H9 (cell line): ENCODE measurements around the gene TCF7L2. TPM values are rescaled to one million over a fixed set of nuclear protein-coding genes. Genes with fewer than 3 reads are reported as not detected.

Source experiments
- DNase-seq: peaks from one replicate; pipeline ENCODE4 v3.0.0-alpha.2; 2017
- H2AFZ ChIP-seq: one replicate; pipeline ENCODE4 v1.6.1; 2013; ENCODE audit warnings: mild to moderate bottlenecking, low read length, control low read depth, moderate library complexity
- H2AK5ac ChIP-seq: 2 replicates; pipeline ENCODE4 v1.6.1; 2013; ENCODE audit warnings: low read length, control low read depth, mixed read lengths; ENCODE audit not compliant: insufficient read length
- H2BK120ac ChIP-seq: one replicate; pipeline ENCODE4 v1.6.1; 2013; ENCODE audit warnings: low read depth, mild to moderate bottlenecking, low read length, control low read depth, inconsistent platforms; ENCODE audit not compliant: poor library complexity, severe bottlenecking
- H2BK12ac ChIP-seq: 2 replicates; pipeline ENCODE4 v1.6.1; 2013; ENCODE audit warnings: low read length, control low read depth, mixed read lengths, low read depth; ENCODE audit not compliant: insufficient read length
- H2BK15ac ChIP-seq: 2 replicates; pipeline ENCODE4 v1.6.1; 2013; ENCODE audit warnings: low read depth, low read length, control low read depth
- H2BK20ac ChIP-seq: one replicate; pipeline ENCODE4 v1.6.1; 2013; ENCODE audit warnings: low read depth, mild to moderate bottlenecking, low read length, control low read depth, inconsistent platforms; ENCODE audit not compliant: poor library complexity, severe bottlenecking
- H2BK5ac ChIP-seq: 2 replicates; pipeline ENCODE4 v1.6.1; 2013; ENCODE audit warnings: low read length, control low read depth, mixed read lengths; ENCODE audit not compliant: insufficient read length
- H3K14ac ChIP-seq: 2 replicates; pipeline ENCODE4 v1.6.1; 2013; ENCODE audit warnings: low read length, control low read depth; ENCODE audit not compliant: insufficient read depth
- H3K18ac ChIP-seq: 2 replicates; pipeline ENCODE4 v1.6.1; 2013; ENCODE audit warnings: low read depth, mild to moderate bottlenecking, mixed read lengths, low read length, control low read depth; ENCODE audit not compliant: insufficient read length
- H3K23ac ChIP-seq: 2 replicates; pipeline ENCODE4 v1.6.1; 2013; ENCODE audit warnings: low read length, control low read depth, mixed read lengths, low read depth; ENCODE audit not compliant: insufficient read length
- H3K23me2 ChIP-seq: 2 replicates; pipeline ENCODE4 v1.6.1; 2013; ENCODE audit warnings: low read depth, mild to moderate bottlenecking, mixed read lengths, low read length, control low read depth; ENCODE audit not compliant: insufficient read length, poor library complexity, severe bottlenecking
- H3K27ac ChIP-seq: 2 replicates; pipeline ENCODE4 v1.5.1; 2013; ENCODE audit warnings: low read length, control low read depth, mixed read lengths, low read depth; ENCODE audit not compliant: insufficient read length
- H3K27me3 ChIP-seq: 2 replicates; pipeline ENCODE4 v1.6.1; 2013; ENCODE audit warnings: low read length, control low read depth, inconsistent platforms; ENCODE audit not compliant: insufficient read depth
- H3K4ac ChIP-seq: 2 replicates; pipeline ENCODE4 v1.6.1; 2013; ENCODE audit warnings: low read depth, mild to moderate bottlenecking, control low read depth, inconsistent platforms, low read length, moderate library complexity
- H3K4me1 ChIP-seq: 2 replicates; pipeline ENCODE4 v1.6.1; 2013; ENCODE audit warnings: low read length, control low read depth, inconsistent platforms; ENCODE audit not compliant: insufficient read depth
- H3K4me2 ChIP-seq: 2 replicates; pipeline ENCODE4 v1.6.1; 2013; ENCODE audit warnings: low read length, control low read depth, mixed read lengths; ENCODE audit not compliant: insufficient read length, insufficient read depth
- H3K56ac ChIP-seq: 2 replicates; pipeline ENCODE4 v1.6.1; 2013; ENCODE audit warnings: low read depth, mild to moderate bottlenecking, mixed read lengths, low read length, control low read depth; ENCODE audit not compliant: insufficient read length
- H3K79me1 ChIP-seq: 2 replicates; pipeline ENCODE4 v1.6.1; 2013; ENCODE audit warnings: low read depth, mild to moderate bottlenecking, moderate library complexity, low read length, control low read depth, inconsistent platforms; ENCODE audit not compliant: insufficient read depth, poor library complexity, severe bottlenecking
- H3K79me2 ChIP-seq: 2 replicates; pipeline ENCODE4 v1.6.1; 2013; ENCODE audit warnings: low read length, control low read depth, inconsistent platforms; ENCODE audit not compliant: insufficient read depth
- H3K9ac ChIP-seq: 2 replicates; pipeline ENCODE4 v1.6.1; 2013; ENCODE audit warnings: low read length, control low read depth, mixed read lengths; ENCODE audit not compliant: insufficient read length; ENCODE audit errors: extremely low read depth
- H3K9me3 ChIP-seq: one replicate; pipeline ENCODE4 v1.6.1; 2013; ENCODE audit warnings: low read depth, low read length, inconsistent platforms; ENCODE audit not compliant: control insufficient read depth
- H3T11ph ChIP-seq: one replicate; pipeline ENCODE4 v1.6.1; 2013; ENCODE audit warnings: mild to moderate bottlenecking, low read length, control low read depth, inconsistent platforms
- H4K20me1 ChIP-seq: one replicate; pipeline ENCODE4 v1.6.1; 2013; ENCODE audit not compliant: control insufficient read depth, insufficient read length, insufficient read depth
- H4K5ac ChIP-seq: 2 replicates; pipeline ENCODE4 v1.6.1; 2013; ENCODE audit warnings: low read depth, mild to moderate bottlenecking, mixed read lengths, low read length, control low read depth; ENCODE audit not compliant: insufficient read length
- H4K8ac ChIP-seq: replicated peaks from 2 replicates; pipeline ENCODE4 v1.6.1; 2013; ENCODE audit warnings: low read length, control low read depth, mixed read lengths, low read depth; ENCODE audit not compliant: insufficient read length
- H4K91ac ChIP-seq: 2 replicates; pipeline ENCODE4 v1.6.1; 2013; ENCODE audit warnings: low read depth, mild to moderate bottlenecking, moderate library complexity, mixed read lengths, low read length, control low read depth; ENCODE audit not compliant: insufficient read length
- H3K27ac Mint-ChIP-seq, 3 experiments: 2 replicates in 2 of 3; 3 replicates in 1 of 3; pipeline ENCODE4 v1.8.0; 2020 to 2021; ENCODE audit warnings: mixed read lengths in 3 of 3, mild to moderate bottlenecking in 1 of 3, moderate library complexity in 1 of 3
- H3K27me3 Mint-ChIP-seq: 2 replicates; pipeline ENCODE4 v1.8.0; 2021; ENCODE audit warnings: low read depth, mild to moderate bottlenecking, moderate library complexity, mixed read lengths
- H3K36me3 Mint-ChIP-seq, 3 experiments: 2 replicates in 2 of 3; 3 replicates in 1 of 3; pipeline ENCODE4 v1.8.0; 2020 to 2021; ENCODE audit warnings: low read depth in 3 of 3, mixed read lengths in 3 of 3; ENCODE audit not compliant: insufficient read depth in 1 of 3
- H3K4me1 Mint-ChIP-seq, 2 experiments: 2 replicates each; pipeline ENCODE4 v1.8.0; 2020; ENCODE audit warnings: mixed read lengths in 2 of 2
- H3K4me3 Mint-ChIP-seq, 2 experiments: 2 replicates in 1 of 2; 3 replicates in 1 of 2; pipeline ENCODE4 v1.8.0; 2020 to 2021; ENCODE audit warnings: mild to moderate bottlenecking in 2 of 2, mixed read lengths in 2 of 2, moderate library complexity in 1 of 2
- H3K9me3 Mint-ChIP-seq, 2 experiments: 2 replicates in 1 of 2; 3 replicates in 1 of 2; pipeline ENCODE4 v1.8.0; 2020; ENCODE audit warnings: mild to moderate bottlenecking in 2 of 2, mixed read lengths in 2 of 2, moderate library complexity in 1 of 2
- CTCF ChIP-seq: fragments of 200-600 bp; sonication (generic); conservative IDR thresholded peaks from 3 replicates; pipeline ENCODE4 v1.8.0; 2021; ENCODE audit warnings: antibody characterized with exemption, mild to moderate bottlenecking
- WGBS: extraction: QIAGEN DNeasy Blood & Tissue Kit; methylation state at CpG from one replicate; pipeline ENCODE4 v1.1.7; 2013; ENCODE audit warnings: missing lambda C conversion rate, low lambda C conversion rate, mixed read lengths; ENCODE audit not compliant: insufficient read length; ENCODE audit errors: extremely low coverage; 5-methylcytosine and 5-hydroxymethylcytosine counted together
- total RNA-seq: library from RNA; stranded (reverse); gene quantifications from 2 replicates; pipeline ENCODE4 v1.2.1, GENCODE V29; 2021

The TCF7L2 gene
- total RNA-seq, 1 experiment from 2014 or later, result 71.1 TPM

- no peak overlapping the region for H2AFZ ChIP-seq
- no peak overlapping the region for H3K27ac ChIP-seq
- no peak overlapping the region for H3K18ac ChIP-seq
- no peak overlapping the region for H2BK15ac ChIP-seq
- no peak overlapping the region for H4K8ac ChIP-seq
- H2BK20ac ChIP-seq, result no peak overlapping the region
- H3K23me2 ChIP-seq, result no peaks in the 10 kb centered on the region
- no peak overlapping the region for H2BK120ac ChIP-seq
- H3K9me3 ChIP-seq, result no peaks in the 10 kb centered on the region
- H3K4me1 Mint-ChIP-seq, result peaks cover 69 to 77% of the 10 kb centered on the region in 2 experiments
- H3K27me3 Mint-ChIP-seq, result no peaks in the 10 kb centered on the region
- no peak for TF ChIP-seq CTCF
- H3K4me2 ChIP-seq, result no peak overlapping the region
- H3K14ac ChIP-seq, result no peak overlapping the region
- H3K27ac Mint-ChIP-seq, result peak overlapping the region in 1 of 3 experiments; percentile 22; a peak in 2 of 7 replicates
- H3T11ph ChIP-seq, result no peak overlapping the region
- H3K4ac ChIP-seq, result no peak overlapping the region
- no peaks in the 10 kb centered on the region for H4K20me1 ChIP-seq
- peaks cover 8% of the 10 kb centered on the region for H3K79me1 ChIP-seq
- no peaks in the 10 kb centered on the region for H3K27me3 ChIP-seq
- peaks cover 12% of the 10 kb centered on the region; the same call in 1 of the 2 replicates for H3K4me1 ChIP-seq
- no CpG with 5 or more reads among the region's 14 CpGs for WGBS
- no peaks in the 10 kb centered on the region; a peak in 1 of 7 replicates for H3K36me3 Mint-ChIP-seq
- no peak overlapping the region for H4K5ac ChIP-seq
- no peak overlapping the region for H2BK12ac ChIP-seq
- peaks cover 8% of the 10 kb centered on the region; the same call in 1 of the 2 replicates for H3K79me2 ChIP-seq
- no peak overlapping the region; a peak in 1 of 5 replicates for H3K4me3 Mint-ChIP-seq
- DNase-seq, result no peak
- H3K23ac ChIP-seq, result no peak overlapping the region
- no peak overlapping the region for H2BK5ac ChIP-seq
- H3K9me3 Mint-ChIP-seq, result no peaks in the 10 kb centered on the region; a peak in 1 of 5 replicates
- no peak overlapping the region for H3K56ac ChIP-seq
- H4K91ac ChIP-seq, result no peak overlapping the region
- H3K9ac ChIP-seq, result no peak overlapping the region
- H2AK5ac ChIP-seq, result no peak overlapping the region
These were observed 169.8 kb downstream of the TCF7L2 start for GRCh38 chr10:113119801-113120200.
